WERI-Rb-1 (cell line): Measurements from ENCODE around the gene RAD21L1.

Experiments used
- DNase-seq: peaks from one replicate; pipeline ENCODE4 v3.0.0-alpha.2; 2020
- H3K27ac ChIP-seq: fragments of 250-450 bp; sonication (Bioruptor Pico); 2 replicates; pipeline ENCODE4 v1.5.1; 2020; ENCODE audit warnings: mild to moderate bottlenecking, moderate library complexity
- H3K27me3 ChIP-seq: fragments of 250-450 bp; sonication (Bioruptor Pico); 2 replicates; pipeline ENCODE4 v1.5.1; 2021; ENCODE audit warnings: mild to moderate bottlenecking, low read depth, moderate library complexity; ENCODE audit not compliant: insufficient read depth, severe bottlenecking
- H3K36me3 ChIP-seq: fragments of 250-450 bp; sonication (Bioruptor Pico); 2 replicates; pipeline ENCODE4 v1.5.1; 2020; ENCODE audit warnings: mild to moderate bottlenecking, moderate library complexity
- H3K4me3 ChIP-seq: 2 replicates; pipeline ENCODE4 v1.5.1; 2011; ENCODE audit warnings: low read depth, mild to moderate bottlenecking, control low read depth, low read length
- H3K9me3 ChIP-seq: fragments of 250-450 bp; sonication (Bioruptor Pico); 2 replicates; pipeline ENCODE4 v1.5.1; 2021; ENCODE audit warnings: mild to moderate bottlenecking, moderate library complexity; ENCODE audit not compliant: severe bottlenecking
- TF ChIP-seq, protein P1 (sequence below): IDR thresholded peaks from 2 replicates; pipeline ENCODE4 v1.5.1; 2011; ENCODE audit warnings: low read depth, mild to moderate bottlenecking, control low read depth, inconsistent platforms, low read length

RAD21L1 gene

DNA sequence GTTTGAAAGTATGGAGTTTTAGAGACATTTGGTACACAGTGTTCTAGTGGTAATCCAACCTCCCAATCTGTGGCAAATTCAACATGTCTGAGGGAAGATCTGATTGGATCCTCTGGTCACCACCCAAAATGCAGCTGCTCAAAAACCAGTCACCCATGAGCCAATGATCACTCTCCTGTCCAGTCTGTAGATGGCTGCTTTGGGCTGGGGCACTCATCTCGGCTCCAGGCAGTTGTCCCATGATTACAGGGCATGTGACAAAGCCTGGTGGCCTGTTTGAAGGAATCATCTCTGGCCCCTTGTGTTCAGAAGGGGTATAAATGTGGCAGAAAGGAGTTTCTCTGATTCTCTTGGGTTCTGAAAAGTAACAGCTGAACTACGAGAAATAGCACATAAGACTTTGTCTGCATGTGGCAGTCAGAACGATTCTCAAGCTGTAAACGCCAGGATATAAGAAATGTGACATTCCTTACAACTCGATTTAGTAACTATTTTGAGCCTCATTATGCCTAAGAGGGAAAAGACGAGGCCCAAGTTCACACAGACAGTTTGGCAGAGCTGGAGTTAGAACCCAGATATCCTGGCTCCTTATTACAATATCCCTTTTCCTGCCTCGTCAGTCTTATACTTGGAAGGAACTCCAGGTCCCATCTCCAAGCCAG, 26.5 kb upstream of the RAD21L1 start:
- Histone ChIP-seq H3K9me3 (no peaks in the 10 kb centered on the region), H3K36me3 (no peaks in the 10 kb centered on the region), H3K4me3 (no peak overlapping the region), H3K27ac (no peak overlapping the region), H3K27me3 (no peaks in the 10 kb centered on the region)
- no peak for DNase-seq
- TF ChIP-seq, protein P1, sequence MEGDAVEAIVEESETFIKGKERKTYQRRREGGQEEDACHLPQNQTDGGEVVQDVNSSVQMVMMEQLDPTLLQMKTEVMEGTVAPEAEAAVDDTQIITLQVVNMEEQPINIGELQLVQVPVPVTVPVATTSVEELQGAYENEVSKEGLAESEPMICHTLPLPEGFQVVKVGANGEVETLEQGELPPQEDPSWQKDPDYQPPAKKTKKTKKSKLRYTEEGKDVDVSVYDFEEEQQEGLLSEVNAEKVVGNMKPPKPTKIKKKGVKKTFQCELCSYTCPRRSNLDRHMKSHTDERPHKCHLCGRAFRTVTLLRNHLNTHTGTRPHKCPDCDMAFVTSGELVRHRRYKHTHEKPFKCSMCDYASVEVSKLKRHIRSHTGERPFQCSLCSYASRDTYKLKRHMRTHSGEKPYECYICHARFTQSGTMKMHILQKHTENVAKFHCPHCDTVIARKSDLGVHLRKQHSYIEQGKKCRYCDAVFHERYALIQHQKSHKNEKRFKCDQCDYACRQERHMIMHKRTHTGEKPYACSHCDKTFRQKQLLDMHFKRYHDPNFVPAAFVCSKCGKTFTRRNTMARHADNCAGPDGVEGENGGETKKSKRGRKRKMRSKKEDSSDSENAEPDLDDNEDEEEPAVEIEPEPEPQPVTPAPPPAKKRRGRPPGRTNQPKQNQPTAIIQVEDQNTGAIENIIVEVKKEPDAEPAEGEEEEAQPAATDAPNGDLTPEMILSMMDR: no peak

DNA sequence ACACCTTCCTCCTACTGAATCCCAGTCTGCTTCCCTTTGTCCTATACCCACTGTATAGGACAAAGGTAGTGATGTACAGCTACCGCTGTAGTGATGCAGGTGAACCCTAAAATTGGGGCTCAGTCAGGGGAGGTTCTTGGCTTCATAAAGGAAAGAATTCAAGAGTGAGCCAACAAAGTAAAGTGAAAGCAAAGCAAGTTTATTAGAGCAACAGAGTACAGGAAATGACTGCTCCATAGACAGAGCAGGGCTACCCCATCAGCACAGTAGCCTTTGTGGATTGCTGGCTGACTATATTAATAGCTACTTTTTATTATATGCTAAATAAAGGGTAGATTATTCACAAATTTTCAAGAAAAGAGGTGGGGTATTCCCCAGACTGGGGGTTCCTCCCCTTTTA, 25.9 kb upstream of the RAD21L1 start:
- no peak for DNase-seq
- H3K9me3 ChIP-seq: no peaks in the 10 kb centered on the region
- no peak overlapping the region for H3K27ac ChIP-seq
- TF ChIP-seq, protein P1: no peak
- H3K36me3 ChIP-seq: no peaks in the 10 kb centered on the region
- H3K4me3 ChIP-seq: no peak overlapping the region
- H3K27me3 ChIP-seq: no peaks in the 10 kb centered on the region

DNA sequence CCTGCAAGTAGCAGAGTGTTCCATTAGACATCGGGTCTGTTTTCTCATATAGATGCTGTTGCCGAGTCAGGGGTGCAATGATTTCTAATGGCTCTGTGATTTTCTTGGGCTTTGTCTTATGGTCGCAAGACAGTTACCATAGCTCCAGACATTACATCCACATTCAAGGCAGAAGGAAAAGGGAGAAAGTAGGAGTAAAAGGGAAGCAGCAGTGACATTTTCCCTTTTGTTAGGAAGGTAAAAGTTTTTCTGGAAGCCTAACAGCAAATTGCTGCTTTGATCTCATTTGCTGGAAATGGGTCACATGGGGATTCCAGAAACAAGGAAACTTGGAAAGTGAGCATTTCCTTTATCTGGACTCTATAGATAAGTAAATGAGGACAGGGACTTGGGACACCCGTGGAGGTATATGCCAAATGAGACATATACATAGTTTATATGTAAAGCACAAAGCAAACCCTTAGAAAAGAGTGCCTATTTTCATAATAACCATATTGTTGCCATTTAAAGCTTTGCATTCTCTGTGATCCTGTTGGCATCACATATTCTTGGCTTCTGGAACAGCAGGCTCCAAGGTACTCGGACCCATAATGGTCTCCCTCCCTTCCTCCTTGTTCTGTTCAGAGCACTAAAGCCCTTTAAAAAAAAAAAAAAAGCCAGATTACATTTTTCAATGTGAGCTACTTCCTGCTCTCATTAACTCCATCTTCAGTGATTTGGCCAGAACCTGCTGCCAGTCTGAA, 22.9 kb upstream of the RAD21L1 start, which contains the start of gene C20orf202:
TSS of gene C20orf202 (plus strand) at position 693 of the 743 bp plus-strand sequence. CDS start 132 bp downstream, outside the sequence.
- TF ChIP-seq, protein P1: no peak
- H3K36me3 ChIP-seq: no peaks in the 10 kb centered on the region

DNA sequence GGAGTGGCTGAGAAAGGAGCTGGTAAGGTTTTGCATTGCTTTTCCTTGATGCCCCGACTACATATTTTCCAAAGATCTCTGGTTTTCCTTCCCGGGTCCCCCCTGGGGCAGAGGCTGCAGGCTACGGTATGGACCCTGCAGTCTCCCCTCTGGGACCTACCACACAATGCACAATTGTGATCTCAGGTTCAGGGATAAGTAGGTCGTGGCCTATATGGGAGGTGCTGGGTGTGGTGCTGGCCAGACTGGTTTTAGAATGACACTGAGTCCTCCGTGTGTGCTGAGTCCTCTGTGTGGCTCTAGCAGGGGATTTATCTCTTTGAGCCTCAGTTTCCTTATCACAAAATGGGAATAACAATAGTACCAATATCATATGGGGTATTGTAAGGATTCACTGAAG, 22.2 kb upstream of the RAD21L1 start:
- H3K27ac ChIP-seq: no peak overlapping the region
- no peaks in the 10 kb centered on the region for H3K9me3 ChIP-seq
- H3K4me3 ChIP-seq: no peak overlapping the region
- H3K27me3 ChIP-seq: no peaks in the 10 kb centered on the region
- no peak for DNase-seq
- TF ChIP-seq, protein P1: no peak
- no peaks in the 10 kb centered on the region for H3K36me3 ChIP-seq

More for the DNA sequence above, 22.9 kb upstream of the RAD21L1 start, which contains the start of gene C20orf202:
- Histone ChIP-seq H3K4me3 (no peak within 1 kb of the TSS), H3K9me3 (no peaks in the 10 kb centered on the region), H3K27me3 (no peaks in the 10 kb centered on the region), H3K27ac (no peak within 1 kb of the TSS)
- DNase-seq: no peak

DNA sequence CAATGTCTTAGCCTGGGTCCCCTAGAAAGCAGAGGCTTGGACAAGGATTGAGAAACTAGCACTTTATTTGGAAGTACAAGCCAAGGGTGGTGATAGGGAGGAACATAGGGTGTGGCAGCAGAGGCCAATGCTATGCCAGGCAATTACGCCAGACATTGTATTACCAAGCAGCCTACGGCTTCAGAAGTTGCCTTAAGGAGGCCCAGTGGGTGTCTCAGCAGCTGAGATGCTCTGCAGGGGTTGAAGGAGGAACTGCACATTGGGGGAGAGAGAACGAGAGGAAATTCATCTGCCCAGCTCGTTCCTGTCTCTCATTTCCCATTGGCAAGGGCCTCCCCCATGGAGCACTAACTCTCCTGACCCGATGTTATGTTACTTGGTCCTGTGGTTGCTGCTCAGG, 21.7 kb upstream of the RAD21L1 start:
- Histone ChIP-seq H3K9me3 (no peaks in the 10 kb centered on the region), H3K27ac (no peak overlapping the region), H3K36me3 (no peaks in the 10 kb centered on the region), H3K27me3 (peaks cover under 1% of the 10 kb centered on the region), H3K4me3 (no peak overlapping the region)
- TF ChIP-seq, protein P1: no peak
- no peak for DNase-seq
